A204.1 (cell line): Measurements from ENCODE around the gene CACNA1I.
A peak's percentile ranks its signal among the peaks of the same experiment; 100 is the strongest.
"Not testable (repeated sequence)": the region's sequence is repeated elsewhere in the genome, so short reads cannot be mapped to it uniquely, and the experiment has no call there.

Experiments
- FAIRE-seq: peaks from 2 replicates; lab custom pipeline; 2012; peaks lifted over from hg19 to GRCh38; lab: Jason Lieb, UNC

The CACNA1I gene

DNA sequence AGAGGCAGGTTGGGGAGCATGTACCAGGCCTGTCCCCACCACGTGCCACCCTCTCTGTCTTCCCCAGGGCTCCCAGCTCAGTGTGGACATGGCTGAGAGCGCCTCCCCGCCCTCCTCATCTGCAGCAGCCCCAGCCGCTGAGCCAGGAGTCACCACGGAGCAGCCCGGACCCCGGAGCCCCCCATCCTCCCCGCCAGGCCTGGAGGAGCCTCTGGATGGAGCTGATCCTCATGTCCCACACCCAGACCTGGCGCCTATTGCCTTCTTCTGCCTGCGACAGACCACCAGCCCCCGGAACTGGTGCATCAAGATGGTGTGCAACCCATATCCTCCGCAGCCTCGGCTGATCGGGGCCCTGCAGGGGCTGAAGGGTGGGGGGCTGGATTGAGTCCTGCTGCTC is at the start of gene CACNA1I:
CACNA1I (plus strand) TSS at position 89 of the 400 bp plus-strand sequence; CDS start at position 89, 0 bp downstream.
- FAIRE-seq = no peak

DNA sequence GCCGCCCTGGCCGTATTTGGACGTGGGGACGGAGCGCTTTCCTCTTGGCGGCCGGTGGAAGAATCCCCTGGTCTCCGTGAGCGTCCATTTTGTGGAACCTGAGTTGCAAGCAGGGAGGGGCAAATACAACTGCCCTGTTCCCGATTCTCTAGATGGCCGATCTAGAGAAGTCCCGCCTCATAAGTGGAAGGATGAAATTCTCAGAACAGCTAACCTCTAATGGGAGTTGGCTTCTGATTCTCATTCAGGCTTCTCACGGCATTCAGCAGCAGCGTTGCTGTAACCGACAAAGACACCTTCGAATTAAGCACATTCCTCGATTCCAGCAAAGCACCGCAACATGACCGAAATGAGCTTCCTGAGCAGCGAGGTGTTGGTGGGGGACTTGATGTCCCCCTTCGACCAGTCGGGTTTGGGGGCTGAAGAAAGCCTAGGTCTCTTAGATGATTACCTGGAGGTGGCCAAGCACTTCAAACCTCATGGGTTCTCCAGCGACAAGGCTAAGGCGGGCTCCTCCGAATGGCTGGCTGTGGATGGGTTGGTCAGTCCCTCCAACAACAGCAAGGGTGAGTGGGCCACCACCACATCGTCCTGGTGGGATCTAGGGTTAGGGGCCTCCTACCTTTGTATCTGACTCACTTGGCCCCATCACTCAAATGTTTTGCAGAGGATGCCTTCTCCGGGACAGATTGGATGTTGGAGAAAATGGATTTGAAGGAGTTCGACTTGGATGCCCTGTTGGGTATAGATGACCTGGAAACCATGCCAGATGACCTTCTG is 49.3 kb upstream of the CACNA1I start:
- not testable (repeated sequence) for FAIRE-seq

DNA sequence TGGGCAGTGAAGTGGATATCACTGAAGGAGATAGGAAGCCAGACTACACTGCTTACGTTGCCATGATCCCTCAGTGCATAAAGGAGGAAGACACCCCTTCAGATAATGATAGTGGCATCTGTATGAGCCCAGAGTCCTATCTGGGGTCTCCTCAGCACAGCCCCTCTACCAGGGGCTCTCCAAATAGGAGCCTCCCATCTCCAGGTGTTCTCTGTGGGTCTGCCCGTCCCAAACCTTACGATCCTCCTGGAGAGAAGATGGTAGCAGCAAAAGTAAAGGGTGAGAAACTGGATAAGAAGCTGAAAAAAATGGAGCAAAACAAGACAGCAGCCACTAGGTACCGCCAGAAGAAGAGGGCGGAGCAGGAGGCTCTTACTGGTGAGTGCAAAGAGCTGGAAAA is 48.5 kb upstream of the CACNA1I start:
- FAIRE-seq = not testable (repeated sequence)

DNA sequence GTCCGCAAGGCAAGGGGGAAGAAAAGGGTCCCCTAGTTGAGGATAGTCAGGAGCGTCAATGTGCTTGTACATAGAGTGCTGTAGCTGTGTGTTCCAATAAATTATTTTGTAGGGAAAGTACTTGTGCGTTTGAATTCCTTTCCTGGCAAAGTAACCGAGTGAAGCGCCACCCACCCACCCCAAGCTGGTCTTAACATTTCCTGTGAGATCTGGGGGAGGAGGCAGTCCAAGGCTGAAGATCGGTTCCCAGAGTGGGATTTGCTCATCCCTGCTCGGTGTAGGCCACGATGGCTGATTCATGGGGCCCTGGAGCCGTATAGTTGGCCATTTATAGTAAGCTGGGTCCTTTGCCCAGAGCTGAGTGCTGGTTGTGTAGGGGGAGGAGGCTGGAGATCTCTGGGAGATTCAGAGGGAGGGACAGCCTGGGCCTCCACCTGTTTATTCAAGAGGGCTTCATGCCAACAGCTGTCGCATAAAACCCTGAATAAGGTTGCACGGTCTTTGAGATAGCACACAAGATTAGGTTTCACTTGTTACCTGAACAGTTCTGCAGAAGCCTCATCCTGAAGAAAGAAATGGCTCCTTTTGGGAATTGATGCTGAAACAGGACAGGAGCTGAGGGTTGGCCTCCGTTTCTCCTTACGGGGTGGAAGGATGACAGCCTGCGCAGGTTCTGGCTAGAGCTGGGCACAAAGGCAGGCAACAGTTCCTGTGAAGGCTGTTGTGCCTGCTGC is 47.8 kb upstream of the CACNA1I start:
- FAIRE-seq = no peak

DNA sequence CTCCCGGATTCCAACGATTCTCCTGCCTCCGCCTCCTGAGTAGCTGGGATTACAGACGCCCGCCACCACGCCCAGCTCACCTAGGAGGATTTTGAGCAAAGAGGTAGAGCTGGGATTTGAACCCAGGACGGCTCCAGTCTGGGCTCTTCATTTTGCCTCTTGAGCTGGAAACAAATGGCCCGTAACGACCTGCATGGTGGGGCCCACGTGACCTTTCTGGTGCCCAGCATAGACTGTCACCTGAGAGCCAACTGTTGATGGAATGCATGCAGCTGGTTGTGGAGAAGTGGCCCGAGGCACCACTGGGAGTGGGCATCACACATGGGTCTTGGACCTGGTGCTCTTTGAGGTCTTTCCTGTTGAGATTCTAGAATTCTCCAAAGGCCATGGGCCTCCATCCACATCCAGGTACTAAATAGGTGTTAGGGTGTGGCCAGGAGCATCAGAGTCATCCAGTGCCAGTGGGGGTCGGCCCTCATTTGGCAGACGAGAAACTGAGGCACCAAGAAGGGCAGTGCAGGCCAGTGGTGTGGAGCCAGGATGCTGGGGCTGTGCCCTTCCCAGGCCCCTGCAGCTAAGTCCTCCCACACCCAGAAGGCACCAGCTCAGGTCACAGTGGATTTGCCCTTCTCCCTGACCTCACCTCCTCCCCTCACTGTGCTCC is 46.3 kb upstream of the CACNA1I start:
- no peak for FAIRE-seq

DNA sequence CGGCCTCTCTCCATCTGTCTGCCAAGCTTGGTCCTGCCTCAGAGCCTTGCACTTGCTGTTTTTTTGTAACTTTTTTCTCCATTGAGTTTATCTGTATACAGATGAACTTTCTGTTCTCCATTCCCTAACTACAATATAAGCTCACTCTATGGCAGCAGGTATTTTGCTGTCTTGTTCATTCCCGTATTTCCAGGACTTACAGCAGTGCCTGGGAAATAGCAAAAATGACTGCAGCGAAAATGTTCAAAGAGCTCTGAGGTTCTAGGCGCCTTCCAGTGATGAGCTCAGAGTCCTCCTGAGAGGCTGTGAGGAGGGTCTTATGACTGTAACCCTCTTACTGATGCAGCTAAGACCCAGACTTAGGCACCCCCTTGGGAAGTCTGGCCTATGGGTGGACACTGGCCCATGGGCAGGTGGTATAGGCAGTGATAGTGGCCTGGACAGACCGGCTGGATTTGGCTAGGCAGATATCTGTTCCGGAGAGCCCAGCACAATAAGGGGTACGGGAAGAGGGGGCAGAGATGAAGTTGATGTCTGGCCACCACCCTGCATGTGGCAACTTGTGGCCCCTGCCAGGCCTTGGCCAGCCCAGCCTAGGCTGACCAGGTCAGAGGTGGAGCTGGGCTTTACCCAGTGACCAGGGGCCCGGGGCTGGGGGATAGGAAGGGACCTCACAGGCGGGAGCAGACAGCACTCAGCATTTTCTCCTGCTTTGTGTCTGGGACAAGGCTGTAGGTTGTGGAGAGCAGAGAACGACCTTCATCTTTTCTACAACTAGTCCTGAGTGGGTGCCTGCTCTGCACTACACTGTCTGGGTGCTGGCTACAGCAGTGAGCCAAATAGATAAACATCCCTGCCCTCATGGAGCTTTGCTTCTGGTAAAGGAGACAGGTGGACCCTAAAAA is 45.5 kb upstream of the CACNA1I start:
- FAIRE-seq = no peak

DNA sequence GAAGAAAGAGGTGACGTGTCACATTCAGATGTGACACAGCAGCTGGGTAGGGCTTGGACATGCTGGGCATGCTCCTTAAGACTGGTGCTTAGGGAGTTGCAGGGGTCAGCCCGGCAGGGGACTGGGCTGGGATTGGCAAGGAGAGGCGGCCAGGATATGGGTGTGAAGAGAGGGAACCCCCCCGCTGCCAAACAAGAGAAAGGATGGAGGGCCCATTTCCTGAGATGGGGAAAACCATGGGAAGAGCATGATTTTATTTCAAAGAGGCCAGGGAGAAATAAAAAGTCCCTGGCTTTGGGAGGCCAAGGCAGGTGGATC is 44.9 kb upstream of the CACNA1I start:
- no peak for FAIRE-seq

DNA sequence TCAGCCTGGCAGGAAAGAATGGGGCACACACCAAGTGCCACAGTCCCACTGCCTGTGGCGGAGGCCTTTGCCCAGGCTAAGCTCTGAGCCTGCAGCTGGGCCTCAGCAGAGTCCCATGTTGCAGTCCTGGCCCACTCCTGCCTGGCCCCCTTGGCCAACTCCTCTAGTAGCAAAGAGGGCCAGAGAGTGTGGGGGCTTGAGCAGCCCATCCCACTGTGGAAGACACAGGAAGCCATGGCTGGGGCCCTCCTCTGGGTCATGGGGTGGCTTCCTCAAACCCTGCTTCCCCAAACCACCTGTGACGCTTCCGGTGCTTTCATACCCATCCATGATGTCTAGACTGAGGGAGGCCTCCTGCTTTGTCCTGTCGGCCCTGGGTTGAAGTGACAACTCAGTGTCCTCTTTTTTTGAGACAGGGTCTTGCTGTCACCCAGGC is 43.8 kb upstream of the CACNA1I start:
- no peak for FAIRE-seq

DNA sequence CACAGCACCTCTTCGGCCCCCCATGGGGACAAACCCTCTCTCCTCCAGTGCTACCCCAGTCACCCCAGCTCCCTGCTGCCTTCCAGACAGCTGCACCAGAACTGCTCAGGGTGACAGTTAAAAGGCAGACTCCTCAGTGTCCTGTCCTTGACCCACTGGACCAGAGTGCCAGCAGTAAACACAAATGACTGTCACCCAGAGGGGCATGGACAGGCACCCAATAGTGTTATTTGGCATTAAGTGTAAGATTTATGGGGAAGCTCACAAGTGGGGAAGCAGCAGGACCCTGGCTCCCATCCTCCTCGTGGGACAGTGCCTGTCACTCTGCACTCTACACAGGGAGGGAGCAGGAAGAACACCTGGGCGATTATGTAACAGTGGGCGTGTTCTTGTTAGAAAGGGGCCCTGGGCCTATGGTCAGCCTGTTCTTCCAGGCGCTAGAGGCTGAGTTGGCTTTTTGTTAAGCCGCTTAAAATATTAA is 43.0 kb upstream of the CACNA1I start:
- no peak for FAIRE-seq

DNA sequence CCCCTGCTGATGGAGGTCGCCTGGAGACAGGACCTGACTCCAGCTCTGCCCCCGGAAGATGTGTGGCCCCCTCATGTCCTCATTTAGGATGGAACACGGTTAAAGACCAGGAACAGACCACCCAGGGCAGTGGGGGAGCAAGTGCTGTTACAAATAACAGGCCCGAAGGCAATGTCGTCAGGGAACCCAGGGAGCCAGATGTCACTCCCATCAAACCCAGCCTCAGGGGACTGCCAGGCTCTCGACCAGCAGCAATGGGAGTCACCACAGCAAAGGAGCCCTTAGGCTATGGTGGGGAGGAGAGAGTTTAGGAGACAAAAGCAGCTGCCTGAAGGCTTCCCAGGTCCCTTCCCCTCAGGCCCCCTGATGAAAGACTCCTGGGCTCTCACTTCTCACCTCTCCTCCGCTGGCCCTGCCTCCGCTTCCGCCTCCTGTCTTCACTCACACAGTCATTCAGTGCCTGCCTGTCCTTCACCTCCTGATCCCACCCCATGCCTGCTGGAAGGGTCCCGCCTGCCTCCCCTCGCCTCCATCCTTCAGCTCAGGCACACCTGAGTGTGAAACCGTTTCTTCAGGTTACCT is 42.4 kb upstream of the CACNA1I start:
- no peak for FAIRE-seq

DNA sequence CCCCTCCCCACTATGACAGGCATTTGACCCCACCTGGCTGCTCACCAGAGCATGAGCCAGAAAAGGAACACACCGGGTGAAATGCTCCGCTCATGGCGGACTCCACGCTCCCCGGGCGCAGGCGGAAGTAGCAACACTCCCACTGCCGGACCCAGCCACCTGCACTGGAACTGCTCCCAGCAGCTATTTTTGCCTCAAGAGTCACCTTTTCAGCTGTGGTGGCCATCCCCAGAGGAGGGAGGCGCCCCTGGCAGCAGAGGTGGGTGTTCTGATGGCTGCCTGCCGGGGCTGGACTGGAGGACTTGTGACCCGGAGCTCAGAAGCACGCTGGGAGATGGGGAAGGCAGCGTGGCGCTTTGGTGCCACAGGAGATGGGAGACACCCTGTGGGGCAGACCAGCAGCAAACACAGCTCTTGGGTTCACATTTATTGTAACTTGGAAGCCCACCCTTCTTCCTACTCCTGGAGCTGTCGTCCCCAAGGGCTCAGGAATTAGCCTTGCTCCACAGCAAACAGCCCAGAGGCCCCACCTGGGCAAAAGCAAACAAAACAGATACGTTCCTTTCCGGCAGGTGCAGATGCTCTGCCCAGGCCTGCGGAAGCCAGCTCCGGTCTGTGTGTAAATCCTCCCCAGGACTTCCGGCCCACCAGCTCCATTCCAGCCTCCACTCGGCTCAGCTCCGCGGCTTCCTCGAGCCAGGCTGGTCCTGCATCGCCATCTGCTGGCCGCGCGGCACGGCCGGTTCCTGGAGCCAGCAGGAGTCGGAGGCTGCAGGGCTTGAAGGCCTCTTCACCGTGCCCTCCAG is 41.7 kb upstream of the CACNA1I start:
- FAIRE-seq = no peak

DNA sequence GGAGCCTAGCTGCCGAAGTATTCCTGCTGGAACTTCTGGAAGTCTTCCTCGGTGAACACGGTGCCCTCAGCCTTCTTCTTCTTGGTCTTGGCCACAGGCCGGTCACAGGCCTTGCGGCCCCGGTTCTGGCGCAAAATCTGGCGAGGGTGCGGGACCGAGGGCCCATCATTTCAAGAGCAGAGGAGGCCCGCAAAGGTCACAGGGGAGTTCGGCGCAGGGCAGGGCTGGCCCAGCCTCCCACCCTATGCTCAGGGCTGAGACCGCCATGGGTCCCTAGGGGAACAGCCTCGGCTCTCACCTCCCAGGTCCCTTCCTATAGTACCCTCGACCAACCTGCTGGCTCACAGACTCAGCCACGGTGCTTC is 41.1 kb upstream of the CACNA1I start:
- no peak for FAIRE-seq

DNA sequence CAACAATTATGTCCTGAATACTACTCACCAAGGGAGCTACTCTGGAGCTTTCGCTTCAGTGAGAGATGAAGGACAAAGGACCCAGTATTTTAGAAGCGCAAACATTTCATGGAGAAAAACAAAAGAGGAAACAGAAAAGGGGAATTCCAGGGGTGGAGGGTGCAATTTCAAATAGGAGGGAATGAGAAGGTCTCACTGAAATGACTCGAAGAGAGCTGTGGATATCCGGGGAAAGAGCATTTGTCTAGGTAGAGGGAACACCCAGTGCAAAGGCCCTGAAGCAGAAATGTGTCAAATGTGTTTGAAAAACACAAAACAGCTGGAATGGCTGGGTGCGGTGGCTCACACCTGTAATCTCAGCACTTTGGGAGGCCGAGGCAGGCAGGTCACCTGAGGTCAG is 40.4 kb upstream of the CACNA1I start:
- no peak for FAIRE-seq

DNA sequence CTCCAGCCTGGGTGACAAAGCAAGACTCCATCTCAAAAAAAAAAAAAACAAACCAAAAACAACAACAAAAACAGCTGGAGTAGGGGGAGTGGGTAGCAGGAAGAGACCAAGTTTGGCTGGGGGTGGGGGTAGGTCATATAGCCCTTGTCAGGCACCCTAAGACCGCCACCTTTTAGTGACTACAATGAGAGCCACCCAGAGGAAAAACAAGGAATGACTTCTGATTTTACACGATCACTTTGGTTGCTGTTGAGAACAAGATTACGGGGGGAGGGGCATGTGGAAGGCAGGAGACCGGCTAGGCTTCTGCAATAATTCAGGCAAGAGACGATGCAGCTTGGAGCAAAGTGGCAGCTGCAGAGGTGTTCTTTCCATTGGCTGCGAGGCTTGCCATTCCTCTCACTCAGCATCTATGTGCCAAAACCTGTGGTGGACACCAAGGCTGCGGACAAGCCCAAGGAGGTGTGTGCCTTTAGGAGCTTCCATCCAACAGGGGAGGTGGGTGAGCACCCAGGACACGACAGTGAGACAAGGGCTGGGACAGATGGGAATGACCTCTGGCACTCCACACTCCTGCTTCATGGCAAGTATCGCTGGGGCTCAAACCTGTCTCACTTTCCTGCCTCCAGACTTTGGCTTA is 39.7 kb upstream of the CACNA1I start:
- no peak for FAIRE-seq

DNA sequence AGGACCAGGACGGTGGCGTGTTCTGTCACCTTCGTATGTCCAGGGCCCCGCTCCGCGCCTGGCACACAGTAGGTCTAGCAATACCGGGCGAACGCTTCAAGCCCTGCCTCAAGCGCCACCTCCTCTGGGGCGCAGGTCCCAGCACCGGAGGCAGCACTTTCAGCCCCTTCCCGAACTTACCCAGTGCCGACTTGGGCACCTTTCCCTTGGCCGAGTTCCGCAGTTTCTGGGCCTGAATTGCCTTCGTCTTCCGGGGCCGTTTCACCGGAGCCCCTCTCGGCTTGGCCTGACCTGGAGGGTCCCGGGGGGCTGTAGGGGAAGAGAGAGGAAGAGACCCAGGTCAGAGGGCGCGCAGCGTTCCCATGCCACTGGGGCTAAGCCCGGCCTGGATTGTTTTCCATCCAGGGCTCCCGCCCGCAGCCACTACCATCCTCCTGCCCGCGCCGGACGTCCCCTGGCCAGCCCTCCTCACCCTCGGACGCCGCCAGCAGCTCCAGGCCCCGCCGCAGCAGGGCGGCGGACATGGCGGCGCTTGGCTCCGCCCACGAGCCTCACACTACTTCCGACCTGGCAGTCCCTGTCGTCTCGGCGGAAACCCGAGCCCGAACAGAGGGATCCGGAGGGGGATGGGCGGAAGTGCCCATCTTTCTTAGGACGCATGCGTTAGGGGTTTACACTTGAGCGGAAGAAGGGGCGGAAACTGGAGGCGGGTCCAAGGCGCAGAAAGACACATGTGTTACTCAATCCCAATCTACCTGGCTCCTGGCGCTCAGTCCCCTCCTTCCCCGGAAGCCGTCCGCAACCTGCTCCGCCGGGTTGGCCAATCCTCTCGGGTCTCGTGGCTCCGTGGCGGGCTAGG is 38.1 kb upstream of the CACNA1I start, which contains the start of gene RPS19BP1:
RPS19BP1 (minus strand) TSS at position 534 of the 859 bp plus-strand sequence; CDS start at position 524, 10 bp downstream.
- FAIRE-seq = peak; percentile 98

DNA sequence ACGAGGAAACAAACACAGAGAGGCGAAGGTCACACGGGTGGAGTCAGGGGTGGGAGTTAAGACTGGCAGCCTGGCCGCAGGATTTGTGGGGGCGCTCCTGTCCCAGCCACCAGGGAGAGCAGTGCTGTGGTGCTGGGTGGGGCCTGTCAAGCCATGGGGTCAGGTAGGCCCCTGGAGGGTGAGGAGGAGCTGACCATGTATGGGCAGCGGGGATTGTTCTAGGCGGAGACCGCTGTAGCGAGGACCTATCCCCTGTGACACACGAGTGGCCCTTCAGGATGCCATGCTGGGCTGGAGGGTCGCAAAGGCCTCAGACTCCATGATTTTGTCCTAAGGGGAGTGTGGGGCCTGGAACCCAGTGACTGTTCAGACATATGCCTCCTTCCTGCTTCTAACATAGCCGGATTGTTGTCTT is 36.5 kb upstream of the CACNA1I start:
- FAIRE-seq = no peak

DNA sequence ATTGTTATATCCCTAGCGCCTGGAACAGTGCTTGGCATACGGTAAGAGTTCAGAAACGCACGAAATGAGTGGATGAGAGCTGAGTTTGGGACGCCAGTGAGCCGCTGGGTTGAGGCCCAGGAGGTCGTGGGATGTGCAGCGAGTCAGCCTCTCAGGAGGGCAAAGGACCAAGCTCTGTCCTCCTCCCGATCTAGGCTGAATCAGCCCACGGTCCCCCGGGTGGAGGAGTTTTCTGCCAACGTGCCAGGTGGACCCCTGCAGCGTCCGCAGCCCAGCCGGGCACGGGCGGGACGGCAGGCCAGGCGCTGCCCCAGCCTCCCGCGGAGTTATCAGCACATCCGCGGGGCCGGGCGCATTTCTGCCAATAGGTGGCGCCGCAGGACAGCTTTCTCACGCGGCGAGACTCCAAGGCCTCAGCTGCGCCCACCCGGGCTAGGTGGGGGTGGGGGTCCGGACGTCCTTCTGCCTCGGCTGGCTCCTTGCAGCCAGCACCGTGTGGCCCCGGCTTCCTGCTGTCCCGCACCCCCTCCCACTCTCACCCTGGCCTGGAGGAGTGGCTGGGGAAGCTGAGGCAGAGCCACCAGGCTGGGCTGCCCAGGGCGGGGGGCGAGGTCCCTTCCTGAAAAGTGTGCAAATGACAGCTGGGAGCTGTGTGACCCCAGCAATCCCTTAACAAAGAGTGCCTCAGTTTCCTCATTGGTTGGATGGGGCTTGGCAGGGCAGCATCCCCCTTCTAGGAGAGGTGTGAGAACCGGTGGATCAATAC is 35.8 kb upstream of the CACNA1I start:
- FAIRE-seq = no peak

DNA sequence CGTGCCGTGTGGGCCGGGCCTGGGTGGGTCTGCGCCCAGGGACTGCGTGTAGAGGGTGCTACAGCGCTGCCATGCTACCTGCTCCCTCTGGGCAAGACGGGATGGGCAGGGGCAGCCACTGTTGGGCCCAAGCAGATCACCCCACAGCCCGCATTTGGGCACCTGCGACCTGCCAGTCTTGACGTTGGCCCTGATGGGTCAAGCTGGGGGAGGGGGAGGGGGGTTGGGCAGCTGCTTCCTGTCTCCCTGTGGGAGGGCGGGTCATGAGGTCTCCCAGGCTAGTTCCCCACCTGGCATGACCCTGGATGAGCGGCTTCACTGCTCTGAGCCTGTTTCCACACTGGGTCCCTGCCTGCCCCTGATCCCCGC is 35.2 kb upstream of the CACNA1I start:
- no peak for FAIRE-seq
